B cell (primary cell): ENCODE results near the gene FZD10. TPM values are rescaled to one million over a fixed set of nuclear protein-coding genes. Genes with fewer than 3 reads are reported as not detected.

Experiments
- ATAC-seq: fragments of 200-7000 bp; cut with Tn5 transposase; one replicate; pipeline ENCODE4 v1.10.0; 2021; ENCODE audit warnings: low read depth, mild to moderate bottlenecking, moderate number of reproducible peaks, moderate library complexity
- CTCF ChIA-PET: fragments of 350-600 bp; sonication (Branson Sonifier 250); formaldehyde crosslinking; loops from one replicate; lab custom pipeline; 2021; ENCODE audit warnings: antibody characterized with exemption, inconsistent platforms; lab: Charles Lee
- POLR2A ChIA-PET: fragments of 350-600 bp; sonication (Branson Sonifier 250); formaldehyde crosslinking; loops from one replicate; lab custom pipeline; 2021; ENCODE audit warnings: antibody characterized with exemption; lab: Charles Lee
- DNase-seq: peaks from one replicate; pipeline ENCODE4 v3.0.0; 2013
- H2AFZ ChIP-seq: 2 replicates; pipeline ENCODE4 v1.6.1; 2012; ENCODE audit warnings: mild to moderate bottlenecking, low read depth, low read length; ENCODE audit not compliant: insufficient read depth, poor library complexity, severe bottlenecking
- H3K27ac ChIP-seq, 2 donors: 1 replicate in 1 of 2; 2 replicates in 1 of 2; pipeline ENCODE4 v1.5.1; 2012 to 2013; ENCODE audit warnings: low read length in 2 of 2, mild to moderate bottlenecking in 2 of 2, moderate library complexity in 1 of 2
- H3K27me3 ChIP-seq, 4 experiments: fragments of 200-600 bp in 1 of 4; sonication (generic) in 1 of 4; replicated peaks in 1 of 4; 1 replicate in 2 of 4; 2 replicates in 2 of 4; pipeline versions ENCODE4 v1.6.1 to v1.7.0; 2013 to 2016; ENCODE audit warnings: low read length in 3 of 4, mild to moderate bottlenecking in 2 of 4, mixed read lengths in 1 of 4, moderate library complexity in 1 of 4; ENCODE audit not compliant: insufficient read depth in 4 of 4, control insufficient read depth in 3 of 4; ENCODE audit errors: control extremely low read depth in 1 of 4
- H3K36me3 ChIP-seq, 2 experiments: replicated peaks in 1 of 2; 1 replicate in 1 of 2; 2 replicates in 1 of 2; pipeline versions ENCODE4 v1.6.1 to v1.7.1; 2013; ENCODE audit warnings: low read length in 1 of 2; ENCODE audit not compliant: insufficient read depth in 2 of 2, control insufficient read depth in 1 of 2; ENCODE audit errors: control extremely low read depth in 1 of 2, extremely low read depth in 1 of 2
- H3K4me1 ChIP-seq, 2 donors: fragments of 200-600 bp in 1 of 2; sonication (generic) in 1 of 2; 1 replicate in 1 of 2; 2 replicates in 1 of 2; pipeline versions ENCODE4 v1.5.1 to v1.6.1; 2013 to 2017; ENCODE audit warnings: low read length in 2 of 2; ENCODE audit not compliant: control insufficient read depth in 2 of 2, insufficient read depth in 2 of 2
- H3K4me2 ChIP-seq: replicated peaks from 2 replicates; pipeline ENCODE3; 2012; ENCODE audit warnings: mild to moderate bottlenecking, low read depth, low read length; ENCODE audit not compliant: poor library complexity, severe bottlenecking
- H3K4me3 ChIP-seq, 5 experiments: fragments of 200-600 bp in 1 of 5; sonication (generic) in 1 of 5; 1 replicate in 3 of 5; 2 replicates in 2 of 5; pipeline versions ENCODE4 v1.5.1 to v1.7.0; 2011 to 2016; ENCODE audit warnings: low read length in 4 of 5, mild to moderate bottlenecking in 4 of 5, low read depth in 2 of 5, control low read depth in 1 of 5, moderate library complexity in 1 of 5; ENCODE audit not compliant: insufficient read depth in 1 of 5; ENCODE audit errors: control extremely low read depth in 1 of 5, extremely low read depth in 1 of 5
- H3K79me2 ChIP-seq: fragments of 200-600 bp; sonication (generic); one replicate; pipeline ENCODE4 v1.6.0; 2016; ENCODE audit warnings: low read length; ENCODE audit not compliant: control insufficient read depth, insufficient read depth
- H3K9ac ChIP-seq: fragments of 200-600 bp; sonication (generic); 2 replicates; pipeline ENCODE4 v1.6.1; 2017; ENCODE audit warnings: mild to moderate bottlenecking, low read length, moderate library complexity
- H3K9me3 ChIP-seq, 3 donors: one replicate each; pipeline versions ENCODE4 v1.6.1 to v1.7.1; 2013; ENCODE audit warnings: low read length in 2 of 3; ENCODE audit not compliant: control insufficient read depth in 2 of 3, insufficient read depth in 1 of 3; ENCODE audit errors: control extremely low read depth in 1 of 3
- H4K20me1 ChIP-seq: 2 replicates; pipeline ENCODE4 v1.6.0; 2012; ENCODE audit warnings: mild to moderate bottlenecking, low read length; ENCODE audit not compliant: insufficient read depth, control insufficient read depth, poor library complexity, severe bottlenecking
- H3K27ac Mint-ChIP-seq: one replicate; pipeline ENCODE4 v1.8.0; 2021; ENCODE audit warnings: mixed read lengths
- H3K27me3 Mint-ChIP-seq: one replicate; pipeline ENCODE4 v1.8.0; 2021; ENCODE audit warnings: mixed read lengths
- H3K4me1 Mint-ChIP-seq: one replicate; pipeline ENCODE4 v1.8.0; 2021; ENCODE audit warnings: mixed read lengths
- H3K4me3 Mint-ChIP-seq: one replicate; pipeline ENCODE4 v1.8.0; 2021; ENCODE audit warnings: mixed read lengths
- H3K9me3 Mint-ChIP-seq: one replicate; pipeline ENCODE4 v1.8.0; 2022; ENCODE audit warnings: mixed read lengths; ENCODE audit not compliant: insufficient read depth
- EZH2 ChIP-seq: IDR thresholded peaks from 2 replicates; pipeline ENCODE4 v1.6.1; 2012; ENCODE audit warnings: borderline replicate concordance, low read depth, mild to moderate bottlenecking, moderate library complexity, low read length; ENCODE audit not compliant: insufficient read depth, poor library complexity, severe bottlenecking
- WGBS: methylation state at CpG from one replicate; pipeline ENCODE4 v1.1.5; 2013; ENCODE audit warnings: missing lambda C conversion rate; ENCODE audit not compliant: insufficient coverage; 5-methylcytosine and 5-hydroxymethylcytosine counted together
- intact Hi-C: fragments of 100-400 bp; cut with micrococcal nuclease; formaldehyde crosslinking; loops from one replicate; pipeline ENCODE4 v1.10.0; 2022
- polyA plus RNA-seq: library from polyadenylated mRNA; depleted of rRNA; stranded (reverse); fragments of >200 nt; gene quantifications from 2 replicates; pipeline ENCODE4 v1.2.3, GENCODE V29; 2012
- total RNA-seq, 2 donors: library from RNA; stranded (reverse); fragments of 120-200 nt in 1 of 2; gene quantifications; 1 replicate in 1 of 2; 2 replicates in 1 of 2; pipeline versions ENCODE4 v1.2.3 to v1.2.4, GENCODE V29; 2013 to 2022
- TF ChIP-seq, protein P1 (sequence below): fragments of 200-600 bp; IDR thresholded peaks from one replicate; pipeline ENCODE4 v1.8.0; 2022; ENCODE audit warnings: antibody characterized with exemption, mild to moderate bottlenecking

FZD10 gene
- total and polyA plus RNA-seq, 2 donors (not counting 1 experiment from before 2014, with no cell fraction given), result not detected

DNA sequence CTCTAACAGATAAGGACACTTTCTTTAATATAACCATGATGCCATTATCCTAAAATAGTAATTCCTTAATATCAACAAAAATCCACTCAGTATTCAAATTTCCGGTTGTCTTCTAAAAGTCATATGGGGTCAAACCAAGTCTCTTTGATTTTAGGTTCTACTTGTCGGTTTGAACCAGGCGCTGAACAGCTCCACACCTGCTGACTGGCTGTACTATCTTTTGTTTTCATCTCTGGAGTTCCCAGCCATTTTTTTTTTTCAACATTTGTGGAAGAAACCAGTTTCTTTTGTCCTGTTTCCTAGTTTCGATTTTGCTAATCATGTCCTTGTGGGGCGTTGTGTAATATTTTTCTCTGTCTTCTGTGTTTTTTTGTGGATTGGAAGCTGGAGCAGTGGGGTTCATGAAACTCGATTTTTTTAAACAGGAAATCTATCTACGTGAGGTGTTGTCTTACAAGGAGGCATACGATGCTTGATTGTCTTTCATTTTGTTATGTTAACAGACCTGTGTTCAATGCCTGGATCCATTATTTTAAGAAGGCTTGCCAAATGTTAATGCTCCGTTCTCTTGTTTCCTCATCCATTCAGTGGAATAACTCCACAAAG is 50.2 kb downstream of the FZD10 start:
- H4K20me1 ChIP-seq, result no peaks in the 10 kb centered on the region
- Mint-ChIP-seq H3K27ac (no peak overlapping the region), H3K27me3 (no peaks in the 10 kb centered on the region), H3K4me1 (no peaks in the 10 kb centered on the region), H3K4me3 (no peak overlapping the region), H3K9me3 (peaks cover 4% of the 10 kb centered on the region)
- TF ChIP-seq EZH2, result no peak
- TF ChIP-seq, protein P1, sequence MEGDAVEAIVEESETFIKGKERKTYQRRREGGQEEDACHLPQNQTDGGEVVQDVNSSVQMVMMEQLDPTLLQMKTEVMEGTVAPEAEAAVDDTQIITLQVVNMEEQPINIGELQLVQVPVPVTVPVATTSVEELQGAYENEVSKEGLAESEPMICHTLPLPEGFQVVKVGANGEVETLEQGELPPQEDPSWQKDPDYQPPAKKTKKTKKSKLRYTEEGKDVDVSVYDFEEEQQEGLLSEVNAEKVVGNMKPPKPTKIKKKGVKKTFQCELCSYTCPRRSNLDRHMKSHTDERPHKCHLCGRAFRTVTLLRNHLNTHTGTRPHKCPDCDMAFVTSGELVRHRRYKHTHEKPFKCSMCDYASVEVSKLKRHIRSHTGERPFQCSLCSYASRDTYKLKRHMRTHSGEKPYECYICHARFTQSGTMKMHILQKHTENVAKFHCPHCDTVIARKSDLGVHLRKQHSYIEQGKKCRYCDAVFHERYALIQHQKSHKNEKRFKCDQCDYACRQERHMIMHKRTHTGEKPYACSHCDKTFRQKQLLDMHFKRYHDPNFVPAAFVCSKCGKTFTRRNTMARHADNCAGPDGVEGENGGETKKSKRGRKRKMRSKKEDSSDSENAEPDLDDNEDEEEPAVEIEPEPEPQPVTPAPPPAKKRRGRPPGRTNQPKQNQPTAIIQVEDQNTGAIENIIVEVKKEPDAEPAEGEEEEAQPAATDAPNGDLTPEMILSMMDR, result no peak
- ChIA-PET POLR2A (no interaction called here), CTCF (no interaction called here)
- H2AFZ ChIP-seq, result no peak overlapping the region
- intact Hi-C loops, result no loop called here
- no peak for ATAC-seq
- no peak overlapping the region for H3K4me3 ChIP-seq
- peaks cover 0 to 16% (median 0%) of the 10 kb centered on the region in 3 donors for H3K9me3 ChIP-seq
- H3K9ac ChIP-seq, result no peak overlapping the region
- no peaks in the 10 kb centered on the region for H3K79me2 ChIP-seq
- no peaks in the 10 kb centered on the region for H3K4me1 ChIP-seq
- no peak overlapping the region for H3K4me2 ChIP-seq
- H3K27ac ChIP-seq, result no peak overlapping the region
- 82% methylated on average over 5 of the region's 9 CpGs for WGBS
- H3K36me3 ChIP-seq, result no peaks in the 10 kb centered on the region
- H3K27me3 ChIP-seq, result no peaks in the 10 kb centered on the region
- DNase-seq, result no peak

DNA sequence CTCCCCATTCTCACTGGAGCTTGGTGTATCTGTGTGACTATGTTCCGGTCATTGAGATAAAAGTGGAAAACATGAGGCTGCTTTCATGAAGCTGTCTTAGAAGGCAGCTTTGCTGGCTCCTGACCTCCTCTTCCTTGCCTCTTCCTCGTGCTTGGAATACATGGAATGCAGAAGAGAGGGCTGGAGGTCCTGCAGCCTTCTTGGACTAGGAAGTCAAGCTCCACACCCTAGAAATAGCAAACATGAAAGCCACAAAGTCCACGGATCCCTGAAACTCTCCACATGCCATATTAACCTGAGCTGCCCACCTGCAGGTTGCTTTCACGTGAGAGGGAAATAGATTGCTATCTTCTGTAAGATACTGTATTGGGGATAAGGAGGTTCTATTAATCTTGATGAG is 51.0 kb downstream of the FZD10 start:
- H3K27me3 Mint-ChIP-seq, result no peaks in the 10 kb centered on the region
- ChIA-PET CTCF (no interaction called here), POLR2A (no interaction called here)
- intact Hi-C loops, result no loop called here
- TF ChIP-seq, protein P1, result no peak
- TF ChIP-seq EZH2, result no peak
- no peaks in the 10 kb centered on the region for H3K27me3 ChIP-seq
- no peak overlapping the region for H3K27ac ChIP-seq
- H4K20me1 ChIP-seq, result no peaks in the 10 kb centered on the region
- no peak overlapping the region for H3K9ac ChIP-seq
- no peak overlapping the region for H3K4me2 ChIP-seq
- WGBS, result no CpG with 5 or more reads among the region's 4 CpGs
- no peak overlapping the region for H3K4me3 Mint-ChIP-seq
- no peaks in the 10 kb centered on the region for H3K79me2 ChIP-seq
- no peak overlapping the region for H3K27ac Mint-ChIP-seq
- no peak overlapping the region for H3K4me3 ChIP-seq
- peaks cover 4% of the 10 kb centered on the region for H3K9me3 Mint-ChIP-seq
- H3K4me1 Mint-ChIP-seq, result no peaks in the 10 kb centered on the region
- DNase-seq, result no peak
- H3K36me3 ChIP-seq, result no peaks in the 10 kb centered on the region
- H2AFZ ChIP-seq, result no peak overlapping the region
- no peak for ATAC-seq
- peaks cover 0 to 19% (median 0%) of the 10 kb centered on the region in 3 donors for H3K9me3 ChIP-seq
- no peaks in the 10 kb centered on the region for H3K4me1 ChIP-seq
